Mesenchymal stem cell (in vitro differentiated cells and primary cell): ENCODE results near the gene RALGPS2.
A peak's percentile ranks its signal among the peaks of the same experiment; 100 is the strongest.

Experiments used
- DNase-seq: peaks from one replicate; pipeline ENCODE4 v3.0.0-alpha.2; 2013
- H2AFZ ChIP-seq: one replicate; pipeline ENCODE4 v1.6.1; 2013; ENCODE audit warnings: low read depth, mild to moderate bottlenecking, control low read depth, inconsistent platforms, low read length, moderate library complexity
- H2AK5ac ChIP-seq: 2 replicates; pipeline ENCODE4 v1.6.1; 2013; ENCODE audit warnings: low read length, moderate library complexity, mild to moderate bottlenecking, inconsistent platforms; ENCODE audit not compliant: severe bottlenecking
- H2BK120ac ChIP-seq: one replicate; pipeline ENCODE4 v1.6.1; 2013; ENCODE audit warnings: low read depth, mild to moderate bottlenecking, inconsistent platforms, low read length, moderate library complexity
- H2BK12ac ChIP-seq, 2 experiments: one replicate each; pipeline ENCODE4 v1.6.1; 2013; ENCODE audit warnings: inconsistent platforms in 2 of 2, low read length in 2 of 2, mild to moderate bottlenecking in 2 of 2, moderate library complexity in 2 of 2, control low read depth in 1 of 2
- H2BK15ac ChIP-seq: one replicate; pipeline ENCODE4 v1.6.1; 2013; ENCODE audit warnings: mild to moderate bottlenecking, low read depth, inconsistent platforms; ENCODE audit not compliant: poor library complexity, severe bottlenecking
- H2BK5ac ChIP-seq: 2 replicates; pipeline ENCODE4 v1.6.1; 2013; ENCODE audit warnings: low read depth, mild to moderate bottlenecking, low read length, control low read depth, inconsistent platforms; ENCODE audit not compliant: poor library complexity, severe bottlenecking
- H3K14ac ChIP-seq, 2 experiments: one replicate each; pipeline ENCODE4 v1.6.1; 2013; ENCODE audit warnings: inconsistent platforms in 2 of 2, low read length in 2 of 2, control low read depth in 1 of 2, mild to moderate bottlenecking in 1 of 2, moderate library complexity in 1 of 2
- H3K18ac ChIP-seq, 2 experiments: one replicate each; pipeline ENCODE4 v1.6.1; 2013; ENCODE audit warnings: inconsistent platforms in 2 of 2, low read length in 2 of 2, control low read depth in 1 of 2, low read depth in 1 of 2, mild to moderate bottlenecking in 1 of 2
- H3K23ac ChIP-seq, 2 experiments: one replicate each; pipeline ENCODE4 v1.6.1; 2013; ENCODE audit warnings: inconsistent platforms in 2 of 2, low read length in 2 of 2, mild to moderate bottlenecking in 2 of 2, moderate library complexity in 2 of 2, control low read depth in 1 of 2
- H3K27ac ChIP-seq: 2 replicates; pipeline ENCODE4 v1.5.1; 2013; ENCODE audit warnings: mild to moderate bottlenecking, moderate library complexity, low read length, control low read depth, inconsistent platforms; ENCODE audit not compliant: poor library complexity, severe bottlenecking
- H3K27me3 ChIP-seq, 2 experiments: 2 replicates each; pipeline versions ENCODE4 v1.6.1 to v1.7.0; 2013; ENCODE audit warnings: low read length in 2 of 2, mild to moderate bottlenecking in 2 of 2, moderate library complexity in 2 of 2, control low read depth in 1 of 2, inconsistent platforms in 1 of 2; ENCODE audit not compliant: control insufficient read depth in 1 of 2, insufficient read depth in 1 of 2
- H3K36me3 ChIP-seq, 2 experiments: 2 replicates each; pipeline versions ENCODE4 v1.6.1 to v1.7.0; 2013; ENCODE audit warnings: low read length in 2 of 2, control low read depth in 1 of 2, inconsistent platforms in 1 of 2, low read depth in 1 of 2, mild to moderate bottlenecking in 1 of 2; ENCODE audit not compliant: insufficient read depth in 2 of 2, control insufficient read depth in 1 of 2
- H3K4ac ChIP-seq, 2 experiments: one replicate each; pipeline ENCODE4 v1.6.1; 2013; ENCODE audit warnings: inconsistent platforms in 2 of 2, low read length in 2 of 2, mild to moderate bottlenecking in 2 of 2, moderate library complexity in 2 of 2, control low read depth in 1 of 2, low read depth in 1 of 2
- H3K4me1 ChIP-seq: 2 replicates; pipeline ENCODE4 v1.6.1; 2013; ENCODE audit warnings: low read depth, low read length, control low read depth; ENCODE audit not compliant: control insufficient read depth, insufficient read depth
- H3K4me2 ChIP-seq: 2 replicates; pipeline ENCODE4 v1.6.1; 2013; ENCODE audit warnings: low read length, mild to moderate bottlenecking, inconsistent platforms; ENCODE audit not compliant: poor library complexity, severe bottlenecking
- H3K4me3 ChIP-seq, 2 experiments: 2 replicates each; pipeline versions ENCODE4 v1.5.1 to v1.7.0; 2013; ENCODE audit warnings: low read length in 2 of 2, mild to moderate bottlenecking in 2 of 2, control low read depth in 1 of 2, low read depth in 1 of 2; ENCODE audit not compliant: insufficient read depth in 1 of 2
- H3K79me1 ChIP-seq: replicated peaks from 2 replicates; pipeline ENCODE4 v1.6.1; 2013; ENCODE audit warnings: mild to moderate bottlenecking, control low read depth, low read length, inconsistent platforms; ENCODE audit not compliant: poor library complexity, severe bottlenecking
- H3K9ac ChIP-seq: 2 replicates; pipeline ENCODE4 v1.7.0; 2013; ENCODE audit warnings: mild to moderate bottlenecking, low read length, moderate library complexity
- H3K9me3 ChIP-seq: 2 replicates; pipeline ENCODE4 v1.7.0; 2013; ENCODE audit warnings: mild to moderate bottlenecking, low read length; ENCODE audit not compliant: control insufficient read depth
- H4K8ac ChIP-seq: one replicate; pipeline ENCODE4 v1.6.1; 2013; ENCODE audit warnings: inconsistent platforms, mild to moderate bottlenecking, low read length, moderate library complexity
- H4K91ac ChIP-seq: one replicate; pipeline ENCODE4 v1.6.1; 2013; ENCODE audit warnings: mild to moderate bottlenecking, low read length, inconsistent platforms
- WGBS: methylation state at CpG from one replicate; pipeline ENCODE4 v1.1.7; 2013; ENCODE audit warnings: mixed read lengths; 5-methylcytosine and 5-hydroxymethylcytosine counted together

RALGPS2 gene

GRCh38 chr1:178706432-178706831 is 18.6 kb upstream of the RALGPS2 start:
- H3K4me2 ChIP-seq, result no peak overlapping the region

GRCh38 chr1:178713259-178713658 is 11.8 kb upstream of the RALGPS2 start:
- no peak overlapping the region for H2BK5ac ChIP-seq
- no peak overlapping the region for H3K23ac ChIP-seq
- H3K36me3 ChIP-seq, result no peaks in the 10 kb centered on the region
- no peak overlapping the region for H3K14ac ChIP-seq
- no peaks in the 10 kb centered on the region for H3K27me3 ChIP-seq
- no peak overlapping the region for H4K8ac ChIP-seq
- no peak overlapping the region for H2BK12ac ChIP-seq
- H3K4me2 ChIP-seq, result no peak overlapping the region
- peaks cover 7% of the 10 kb centered on the region for H3K4me1 ChIP-seq
- no peak overlapping the region for H3K4me3 ChIP-seq
- H3K9ac ChIP-seq, result no peak overlapping the region
- H2BK15ac ChIP-seq, result no peak overlapping the region
- no peak overlapping the region for H4K91ac ChIP-seq
- DNase-seq, result peak; percentile 28
- 68% methylated on average over 2 of the region's 2 CpGs for WGBS
- no peak overlapping the region for H3K27ac ChIP-seq
- no peak overlapping the region for H2AFZ ChIP-seq
- no peaks in the 10 kb centered on the region for H3K9me3 ChIP-seq
- no peak overlapping the region for H3K18ac ChIP-seq
- no peak overlapping the region for H3K4ac ChIP-seq
- no peak overlapping the region for H2BK120ac ChIP-seq
- H3K79me1 ChIP-seq, result no peaks in the 10 kb centered on the region
- H2AK5ac ChIP-seq, result no peak overlapping the region

More at GRCh38 chr1:178706432-178706831, 18.6 kb upstream of the RALGPS2 start:
- Histone ChIP-seq H3K27ac (no peak overlapping the region), H3K14ac (no peak overlapping the region), H4K91ac (no peak overlapping the region), H2BK12ac (no peak overlapping the region), H3K23ac (no peak overlapping the region), H3K27me3 (no peaks in the 10 kb centered on the region), H3K4ac (no peak overlapping the region), H3K4me3 (no peak overlapping the region), H3K9ac (no peak overlapping the region), H4K8ac (no peak overlapping the region), H2BK120ac (no peak overlapping the region), H3K9me3 (no peaks in the 10 kb centered on the region), H3K36me3 (no peaks in the 10 kb centered on the region), H2BK15ac (no peak overlapping the region), H2BK5ac (no peak overlapping the region), H2AFZ (no peak overlapping the region), H3K4me1 (no peaks in the 10 kb centered on the region), H2AK5ac (no peak overlapping the region), H3K18ac (no peak overlapping the region), H3K79me1 (no peaks in the 10 kb centered on the region)
- peak; percentile 66 for DNase-seq
- 100% methylated on average over 2 of the region's 2 CpGs for WGBS

- Histone ChIP-seq H3K4me2 (no peak overlapping the region), H2BK12ac (no peak overlapping the region), H3K23ac (no peak overlapping the region), H2AK5ac (peak overlapping the region; percentile 37), H4K91ac (no peak overlapping the region), H3K4me1 (peaks cover 7% of the 10 kb centered on the region), H3K79me1 (no peaks in the 10 kb centered on the region), H3K36me3 (no peaks in the 10 kb centered on the region), H3K4me3 (no peak overlapping the region), H3K9me3 (no peaks in the 10 kb centered on the region), H2BK120ac (no peak overlapping the region), H3K14ac (no peak overlapping the region), H4K8ac (no peak overlapping the region), H3K18ac (no peak overlapping the region), H2BK15ac (no peak overlapping the region), H2BK5ac (no peak overlapping the region), H3K9ac (no peak overlapping the region), H3K27me3 (no peaks in the 10 kb centered on the region), H2AFZ (no peak overlapping the region), H3K27ac (no peak overlapping the region), H3K4ac (no peak overlapping the region)
- DNase-seq, result no peak
- WGBS, result 78% methylated on average over 4 of the region's 4 CpGs
Observed at GRCh38 chr1:178714453-178714852, 10.6 kb upstream of the RALGPS2 start.

GRCh38 chr1:178716111-178716510 is 8.9 kb upstream of the RALGPS2 start:
- Histone ChIP-seq H2BK5ac (no peak overlapping the region), H2BK120ac (no peak overlapping the region), H3K23ac (no peak overlapping the region), H3K4ac (no peak overlapping the region), H3K27ac (no peak overlapping the region), H3K9ac (no peak overlapping the region), H3K27me3 (no peaks in the 10 kb centered on the region), H2AK5ac (no peak overlapping the region), H3K79me1 (no peaks in the 10 kb centered on the region), H3K4me2 (no peak overlapping the region), H3K14ac (no peak overlapping the region), H4K91ac (no peak overlapping the region), H2BK15ac (no peak overlapping the region), H2AFZ (no peak overlapping the region), H3K4me1 (peaks cover 7% of the 10 kb centered on the region), H3K4me3 (no peak overlapping the region), H3K9me3 (no peaks in the 10 kb centered on the region), H2BK12ac (no peak overlapping the region), H3K18ac (no peak overlapping the region), H4K8ac (no peak overlapping the region), H3K36me3 (no peaks in the 10 kb centered on the region)
- no peak for DNase-seq
